Astrocyte (in vitro differentiated cells and primary cell): ENCODE data around the gene CLCN1. TPM values are rescaled to one million over a fixed set of nuclear protein-coding genes. Genes with fewer than 3 reads are reported as not detected.

Experiments used
- DNase-seq: peaks from one replicate; pipeline ENCODE4 v3.0.0-alpha.2; 2010; ENCODE audit warnings: low read depth
- FAIRE-seq: peaks from 2 replicates; lab custom pipeline; 2011; peaks lifted over from hg19 to GRCh38; lab: Jason Lieb, UNC
- H2AFZ ChIP-seq: 2 replicates; pipeline ENCODE4 v1.6.0; 2012; ENCODE audit warnings: low read depth, low read length, inconsistent platforms
- H3K27ac ChIP-seq: 2 replicates; pipeline ENCODE4 v1.5.1; 2011; ENCODE audit warnings: low read depth, low read length, inconsistent platforms
- H3K27me3 ChIP-seq: 2 replicates; pipeline ENCODE4 v1.6.0; 2011; ENCODE audit warnings: low read length, inconsistent platforms; ENCODE audit not compliant: insufficient read depth
- H3K36me3 ChIP-seq: 2 replicates; pipeline ENCODE4 v1.5.1; 2011; ENCODE audit warnings: low read length, inconsistent platforms; ENCODE audit not compliant: insufficient read depth
- H3K4me1 ChIP-seq: 2 replicates; pipeline ENCODE4 v1.5.1; 2011; ENCODE audit warnings: low read length, inconsistent platforms; ENCODE audit not compliant: insufficient read depth
- H3K4me2 ChIP-seq: 2 replicates; pipeline ENCODE4 v1.6.0; 2012; ENCODE audit warnings: low read length, inconsistent platforms
- H3K4me3 ChIP-seq: 2 replicates; pipeline ENCODE4 v1.5.1; 2011; ENCODE audit warnings: low read depth, mild to moderate bottlenecking, low read length, inconsistent platforms; ENCODE audit not compliant: insufficient read depth
- H3K79me2 ChIP-seq: 2 replicates; pipeline ENCODE4 v1.6.0; 2012; ENCODE audit warnings: mild to moderate bottlenecking, low read length, inconsistent platforms; ENCODE audit not compliant: insufficient read depth
- H3K9ac ChIP-seq: 2 replicates; pipeline ENCODE4 v1.6.0; 2012; ENCODE audit warnings: mild to moderate bottlenecking, low read length, inconsistent platforms
- H3K9me3 ChIP-seq: 2 replicates; pipeline ENCODE4 v1.5.1; 2012; ENCODE audit warnings: low read depth, mild to moderate bottlenecking, low read length, inconsistent platforms; ENCODE audit not compliant: insufficient read depth
- H4K20me1 ChIP-seq: 2 replicates; pipeline ENCODE4 v1.6.0; 2012; ENCODE audit warnings: low read length, inconsistent platforms; ENCODE audit not compliant: insufficient read depth
- H3K27ac Mint-ChIP-seq: one replicate; pipeline ENCODE4 v1.8.0; 2021; ENCODE audit warnings: mild to moderate bottlenecking, mixed read lengths; ENCODE audit not compliant: unreplicated experiment
- H3K27me3 Mint-ChIP-seq: one replicate; pipeline ENCODE4 v1.8.0; 2021; ENCODE audit warnings: low read depth, mixed read lengths; ENCODE audit not compliant: unreplicated experiment
- H3K36me3 Mint-ChIP-seq: one replicate; pipeline ENCODE4 v1.8.0; 2021; ENCODE audit warnings: low read depth, mixed read lengths; ENCODE audit not compliant: unreplicated experiment
- H3K4me1 Mint-ChIP-seq: one replicate; pipeline ENCODE4 v1.8.0; 2021; ENCODE audit warnings: low read depth, mixed read lengths; ENCODE audit not compliant: unreplicated experiment
- H3K4me3 Mint-ChIP-seq: one replicate; pipeline ENCODE4 v1.8.0; 2021; ENCODE audit warnings: mild to moderate bottlenecking, moderate library complexity, mixed read lengths; ENCODE audit not compliant: unreplicated experiment
- H3K9me3 Mint-ChIP-seq: one replicate; pipeline ENCODE4 v1.8.0; 2021; ENCODE audit warnings: mild to moderate bottlenecking, mixed read lengths; ENCODE audit not compliant: unreplicated experiment
- EZH2 ChIP-seq: IDR thresholded peaks from 2 replicates; pipeline ENCODE4 v1.6.1; 2012; ENCODE audit warnings: mild to moderate bottlenecking, low read length, inconsistent platforms; ENCODE audit not compliant: insufficient read depth
- total RNA-seq: library from RNA; stranded (reverse); gene quantifications from 2 replicates; pipeline ENCODE4 v1.2.1, GENCODE V29; 2021
- TF ChIP-seq, protein P1 (sequence below): IDR thresholded peaks from 2 replicates; pipeline ENCODE4 v1.5.1; 2011; ENCODE audit warnings: low read depth, mild to moderate bottlenecking, inconsistent platforms, low read length, moderate library complexity; ENCODE audit not compliant: insufficient read depth

Gene CLCN1
- total RNA-seq, 1 donor from 2014 or later = not detected

DNA sequence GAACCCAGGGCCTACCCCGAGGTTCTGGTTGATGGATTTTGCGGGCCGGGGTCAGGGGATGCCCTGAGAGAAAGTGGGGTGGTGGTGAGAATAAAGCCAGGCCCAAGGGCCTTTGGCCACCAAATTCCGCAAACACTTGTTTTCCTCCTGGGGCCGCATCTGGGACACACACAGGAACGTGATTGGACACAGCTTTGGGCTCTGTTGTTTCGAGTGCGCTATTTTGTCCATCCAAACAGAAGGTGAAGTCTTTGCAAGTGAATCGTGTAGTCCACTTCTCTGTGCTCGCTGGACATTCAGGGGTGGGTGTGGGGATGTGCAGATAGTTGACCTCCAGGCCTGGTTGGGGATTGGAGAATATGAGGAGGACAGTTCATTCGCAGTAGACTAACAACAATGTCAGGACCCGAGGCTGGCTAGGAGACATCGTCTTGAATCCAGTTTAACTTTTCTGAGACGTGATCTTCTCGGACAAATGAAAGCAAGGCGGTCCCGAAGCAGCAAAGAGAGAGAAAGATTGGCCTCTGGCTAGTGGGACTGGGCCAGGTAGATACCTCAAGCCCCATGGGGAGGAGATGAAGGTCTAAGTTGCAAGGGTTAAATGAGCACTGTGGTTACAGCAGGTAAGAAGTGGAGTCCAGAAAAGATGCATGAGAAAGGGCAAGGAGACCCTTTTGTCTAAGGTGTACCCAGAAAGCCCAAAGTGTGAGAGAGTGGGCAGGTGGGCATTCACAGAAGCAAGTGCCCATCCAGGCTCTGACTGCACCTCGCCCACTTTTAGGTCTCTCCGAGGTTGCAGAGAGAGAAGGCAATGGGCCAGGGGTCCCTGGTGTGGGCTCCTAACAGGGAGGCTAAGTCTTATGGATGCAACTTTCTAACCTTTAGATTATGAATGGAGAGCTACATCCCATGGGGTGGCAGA lies 47.4 kb downstream of the CLCN1 start:
- Mint-ChIP-seq H3K4me3 (peak overlapping the region; percentile 78), H3K27me3 (peaks cover 45% of the 10 kb centered on the region), H3K4me1 (peaks cover 4% of the 10 kb centered on the region), H3K36me3 (peaks cover 6% of the 10 kb centered on the region), H3K27ac (peak overlapping the region; percentile 51), H3K9me3 (peaks cover 4% of the 10 kb centered on the region)
- peaks cover 10% of the 10 kb centered on the region for H3K27me3 ChIP-seq
- peak overlapping the region; percentile 98 for H3K4me2 ChIP-seq
- H4K20me1 ChIP-seq = no peaks in the 10 kb centered on the region
- no peaks in the 10 kb centered on the region for H3K9me3 ChIP-seq
- FAIRE-seq (no peak), DNase-seq (no peak)
- H3K36me3 ChIP-seq = no peaks in the 10 kb centered on the region
- H3K4me3 ChIP-seq = peak overlapping the region; percentile 39
- no peaks in the 10 kb centered on the region for H3K79me2 ChIP-seq
- H2AFZ ChIP-seq = peak overlapping the region; percentile 41
- H3K4me1 ChIP-seq = no peaks in the 10 kb centered on the region
- H3K27ac ChIP-seq = no peak overlapping the region
- TF ChIP-seq, protein P1, sequence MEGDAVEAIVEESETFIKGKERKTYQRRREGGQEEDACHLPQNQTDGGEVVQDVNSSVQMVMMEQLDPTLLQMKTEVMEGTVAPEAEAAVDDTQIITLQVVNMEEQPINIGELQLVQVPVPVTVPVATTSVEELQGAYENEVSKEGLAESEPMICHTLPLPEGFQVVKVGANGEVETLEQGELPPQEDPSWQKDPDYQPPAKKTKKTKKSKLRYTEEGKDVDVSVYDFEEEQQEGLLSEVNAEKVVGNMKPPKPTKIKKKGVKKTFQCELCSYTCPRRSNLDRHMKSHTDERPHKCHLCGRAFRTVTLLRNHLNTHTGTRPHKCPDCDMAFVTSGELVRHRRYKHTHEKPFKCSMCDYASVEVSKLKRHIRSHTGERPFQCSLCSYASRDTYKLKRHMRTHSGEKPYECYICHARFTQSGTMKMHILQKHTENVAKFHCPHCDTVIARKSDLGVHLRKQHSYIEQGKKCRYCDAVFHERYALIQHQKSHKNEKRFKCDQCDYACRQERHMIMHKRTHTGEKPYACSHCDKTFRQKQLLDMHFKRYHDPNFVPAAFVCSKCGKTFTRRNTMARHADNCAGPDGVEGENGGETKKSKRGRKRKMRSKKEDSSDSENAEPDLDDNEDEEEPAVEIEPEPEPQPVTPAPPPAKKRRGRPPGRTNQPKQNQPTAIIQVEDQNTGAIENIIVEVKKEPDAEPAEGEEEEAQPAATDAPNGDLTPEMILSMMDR = no peak
- TF ChIP-seq EZH2 = peak; percentile 47
- no peak overlapping the region for H3K9ac ChIP-seq

DNA sequence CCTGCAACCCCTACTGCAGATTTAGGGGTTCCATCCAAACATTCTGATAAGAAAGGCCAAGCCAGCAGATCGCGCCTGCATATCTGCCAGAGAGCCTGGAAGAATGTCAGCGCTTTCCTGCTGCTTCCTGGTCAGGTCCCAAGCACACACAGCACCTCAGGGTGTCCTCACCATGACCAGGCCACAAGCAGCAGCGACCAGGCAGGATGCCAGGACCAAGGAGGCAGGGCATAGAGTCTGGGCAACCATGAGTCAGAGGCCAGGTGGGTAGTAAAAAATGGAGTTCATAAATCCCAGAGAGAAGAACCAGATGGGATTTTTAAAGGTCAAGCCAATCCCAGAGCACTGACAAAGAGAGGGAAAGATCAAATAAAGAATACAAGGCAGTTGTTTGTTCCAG lies 52.1 kb downstream of the CLCN1 start:
- Histone ChIP-seq H3K4me3 (no peak overlapping the region), H4K20me1 (no peaks in the 10 kb centered on the region), H3K27ac (no peak overlapping the region), H3K4me1 (peaks cover 6% of the 10 kb centered on the region), H3K4me2 (no peak overlapping the region), H3K79me2 (no peaks in the 10 kb centered on the region), H3K36me3 (no peaks in the 10 kb centered on the region), H3K9ac (no peak overlapping the region), H2AFZ (no peak overlapping the region), H3K9me3 (no peaks in the 10 kb centered on the region), H3K27me3 (peaks cover 10% of the 10 kb centered on the region)
- DNase-seq (no peak), FAIRE-seq (no peak)
- peaks cover 26% of the 10 kb centered on the region for H3K27me3 Mint-ChIP-seq
- peaks cover 14% of the 10 kb centered on the region for H3K4me1 Mint-ChIP-seq
- H3K27ac Mint-ChIP-seq = no peak overlapping the region
- no peak for TF ChIP-seq EZH2
- TF ChIP-seq, protein P1 = no peak
- peaks cover 4% of the 10 kb centered on the region for H3K9me3 Mint-ChIP-seq
- no peaks in the 10 kb centered on the region for H3K36me3 Mint-ChIP-seq
- H3K4me3 Mint-ChIP-seq = no peak overlapping the region

DNA sequence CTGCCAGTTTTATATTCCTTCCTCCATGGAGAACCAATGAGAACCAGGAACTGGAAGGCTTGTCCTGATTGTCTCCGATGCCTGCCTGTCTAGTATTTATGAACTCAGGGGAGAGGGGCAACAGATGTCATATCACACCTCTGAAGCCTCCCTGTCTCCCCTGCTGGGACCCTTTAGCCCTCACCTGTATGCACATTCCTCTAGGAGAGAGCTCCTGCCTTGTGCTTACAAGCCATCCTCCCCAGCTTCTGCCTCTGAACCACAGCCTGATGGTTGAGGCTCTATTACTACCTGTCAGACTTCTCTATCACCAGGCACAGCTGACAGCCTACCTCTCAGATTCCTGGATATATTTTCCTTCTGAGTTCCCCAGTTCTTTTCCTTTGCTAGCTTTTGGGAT lies 52.5 kb downstream of the CLCN1 start:
- Mint-ChIP-seq H3K9me3 (peaks cover 2% of the 10 kb centered on the region), H3K4me3 (no peak overlapping the region), H3K27me3 (peaks cover 22% of the 10 kb centered on the region), H3K27ac (no peak overlapping the region), H3K36me3 (no peaks in the 10 kb centered on the region), H3K4me1 (peaks cover 14% of the 10 kb centered on the region)
- no peak overlapping the region for H3K9ac ChIP-seq
- no peaks in the 10 kb centered on the region for H3K36me3 ChIP-seq
- FAIRE-seq = no peak
- DNase-seq = no peak
- H2AFZ ChIP-seq = no peak overlapping the region
- H3K4me2 ChIP-seq = no peak overlapping the region
- no peaks in the 10 kb centered on the region for H3K79me2 ChIP-seq
- no peak overlapping the region for H3K4me3 ChIP-seq
- peaks cover 5% of the 10 kb centered on the region for H3K27me3 ChIP-seq
- no peak for TF ChIP-seq EZH2
- no peak overlapping the region for H3K27ac ChIP-seq
- H3K4me1 ChIP-seq = peaks cover 6% of the 10 kb centered on the region
- no peaks in the 10 kb centered on the region for H4K20me1 ChIP-seq
- no peaks in the 10 kb centered on the region for H3K9me3 ChIP-seq
